Rectal smooth muscle tissue (tissue), 1 donor: ENCODE data around the gene FLCN.
"Not testable (repeated sequence)": the region's sequence is repeated elsewhere in the genome, so short reads cannot be mapped to it uniquely, and the experiment has no call there.

Experiments used
- H3K27ac ChIP-seq: one replicate; pipeline ENCODE4 v1.7.0; 2013; ENCODE audit warnings: low read depth, low read length, inconsistent platforms
- H3K27me3 ChIP-seq: one replicate; pipeline ENCODE4 v1.7.0; 2013; ENCODE audit warnings: low read length; ENCODE audit not compliant: control insufficient read depth, insufficient read depth
- H3K36me3 ChIP-seq: one replicate; pipeline ENCODE4 v1.7.0; 2013; ENCODE audit warnings: low read length; ENCODE audit not compliant: control insufficient read depth, insufficient read depth
- H3K4me1 ChIP-seq: one replicate; pipeline ENCODE4 v1.7.0; 2013; ENCODE audit warnings: low read length; ENCODE audit not compliant: control insufficient read depth, insufficient read depth
- H3K4me3 ChIP-seq: one replicate; pipeline ENCODE4 v1.7.0; 2013; ENCODE audit warnings: low read length
- H3K9ac ChIP-seq: one replicate; pipeline ENCODE4 v1.7.0; 2013; ENCODE audit warnings: low read length

Gene FLCN

GRCh38 chr17:17237026-17237799, at the start of gene FLCN:
Gene FLCN (minus strand): TSS chr17:17237168. CDS start chr17:17228137, 9,031 bp downstream.
- Histone ChIP-seq H3K27ac (peak within 1 kb of the TSS; percentile 97), H3K9ac (peak within 1 kb of the TSS; percentile 84), H3K4me3 (peak within 1 kb of the TSS; percentile 92), H3K27me3 (no peaks in the 10 kb centered on the region), H3K36me3 (no peaks in the 10 kb centered on the region), H3K4me1 (peaks cover 7% of the 10 kb centered on the region)

- H3K36me3 ChIP-seq, result no peaks in the 10 kb centered on the region
- peaks cover 3% of the 10 kb centered on the region for H3K4me1 ChIP-seq
- no peak overlapping the region for H3K27ac ChIP-seq
- H3K27me3 ChIP-seq, result no peaks in the 10 kb centered on the region
- H3K9ac ChIP-seq, result no peak overlapping the region
- no peak overlapping the region for H3K4me3 ChIP-seq
Measured at GRCh38 chr17:17285951-17286350, 49.0 kb upstream of the FLCN start.

- Histone ChIP-seq H3K4me1 (peaks cover 8% of the 10 kb centered on the region), H3K36me3 (no peaks in the 10 kb centered on the region), H3K9ac (peak within 1 kb of the TSS; percentile 54), H3K4me3 (peak within 1 kb of the TSS; percentile 62), H3K27me3 (no peaks in the 10 kb centered on the region), H3K27ac (peak within 1 kb of the TSS; percentile 97)
Measured at GRCh38 chr17:17280613-17281549, 43.9 kb upstream of the FLCN start, which contains the start of gene COPS3. Gene COPS3 (minus strand): TSS chr17:17281246. CDS start chr17:17281186, 60 bp downstream.

DNA sequence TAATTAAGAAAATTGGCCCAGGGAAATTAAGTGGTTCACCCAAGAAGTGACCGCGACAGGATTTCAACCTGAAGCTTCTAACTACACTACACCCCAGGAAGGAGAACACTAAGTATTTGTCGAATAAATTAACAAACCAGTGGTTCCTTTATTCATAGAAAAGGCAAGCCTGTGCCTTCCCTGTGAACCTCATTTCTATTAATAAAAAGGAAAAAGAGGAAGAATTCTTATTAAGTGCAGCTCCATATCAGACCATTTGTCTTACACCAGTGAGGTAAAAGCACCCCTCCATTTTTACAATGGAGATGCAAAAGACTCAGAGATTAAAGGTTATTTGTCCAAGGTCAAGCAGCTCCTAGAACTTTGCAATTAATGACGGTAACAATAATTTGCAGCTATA, 42.3 kb upstream of the FLCN start:
- peaks cover 3% of the 10 kb centered on the region for H3K36me3 ChIP-seq
- H3K27me3 ChIP-seq, result no peaks in the 10 kb centered on the region
- H3K27ac ChIP-seq, result no peak overlapping the region
- peak overlapping the region; percentile 13 for H3K4me3 ChIP-seq
- H3K9ac ChIP-seq, result no peak overlapping the region
- peaks cover 8% of the 10 kb centered on the region for H3K4me1 ChIP-seq

DNA sequence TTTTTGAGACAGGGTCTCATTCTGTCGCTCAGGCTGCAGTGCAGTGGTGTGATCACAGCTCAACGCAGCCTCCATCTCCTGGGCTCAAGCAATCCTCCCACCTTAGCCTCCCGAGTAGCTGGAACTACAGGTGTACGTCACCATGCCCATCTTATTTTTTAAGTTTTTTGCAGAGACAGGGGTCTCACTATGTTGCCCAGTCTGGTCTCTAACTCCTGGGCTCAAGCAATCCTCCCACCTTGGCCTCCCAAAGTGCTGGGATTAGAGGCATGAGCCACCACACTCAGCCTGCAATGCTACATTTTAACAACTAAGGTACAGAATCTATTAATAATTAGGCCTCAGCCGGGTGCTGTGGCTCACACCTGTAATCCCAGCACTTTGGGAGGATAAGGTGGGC, 40.5 kb upstream of the FLCN start:
- H3K4me1 ChIP-seq, H3K27ac ChIP-seq, H3K4me3 ChIP-seq, H3K27me3 ChIP-seq, H3K9ac ChIP-seq: not testable (repeated sequence)
- peaks cover 18% of the 10 kb centered on the region for H3K36me3 ChIP-seq

- Histone ChIP-seq H3K27ac (no peak overlapping the region), H3K9ac (no peak overlapping the region), H3K27me3 (no peaks in the 10 kb centered on the region), H3K4me3 (no peak overlapping the region), H3K36me3 (peaks cover 18% of the 10 kb centered on the region), H3K4me1 (peaks cover 5% of the 10 kb centered on the region)
Measured at GRCh38 chr17:17275971-17276370, 39.0 kb upstream of the FLCN start.

GRCh38 chr17:17269926-17270773, 33.2 kb upstream of the FLCN start:
- H3K4me1 ChIP-seq, result no peaks in the 10 kb centered on the region
- no peak overlapping the region for H3K27ac ChIP-seq
- H3K27me3 ChIP-seq, result no peaks in the 10 kb centered on the region
- peaks cover 24% of the 10 kb centered on the region for H3K36me3 ChIP-seq
- no peak overlapping the region for H3K4me3 ChIP-seq
- no peak overlapping the region for H3K9ac ChIP-seq

DNA sequence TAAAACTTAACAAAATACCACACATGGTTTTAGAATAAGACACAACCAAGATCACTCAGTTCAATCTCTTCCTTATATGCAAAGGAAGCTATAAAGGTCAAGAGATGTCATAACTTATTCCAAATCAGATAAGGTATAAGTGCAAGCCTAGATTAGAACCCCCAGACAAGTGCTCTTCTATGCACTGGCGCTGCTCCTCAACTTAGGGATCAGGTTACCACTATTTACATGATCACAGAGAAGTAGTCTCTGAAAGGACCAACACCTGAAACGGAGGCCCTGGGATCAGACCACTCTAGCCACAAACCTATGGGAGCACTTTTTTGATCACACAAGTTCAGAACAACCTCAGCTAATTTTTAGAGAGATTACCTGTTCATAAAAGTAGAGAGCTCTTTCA, 27.5 kb upstream of the FLCN start:
- Histone ChIP-seq H3K4me1 (no peaks in the 10 kb centered on the region), H3K27me3 (no peaks in the 10 kb centered on the region), H3K9ac (no peak overlapping the region), H3K4me3 (no peak overlapping the region), H3K36me3 (peaks cover 21% of the 10 kb centered on the region), H3K27ac (no peak overlapping the region)

DNA sequence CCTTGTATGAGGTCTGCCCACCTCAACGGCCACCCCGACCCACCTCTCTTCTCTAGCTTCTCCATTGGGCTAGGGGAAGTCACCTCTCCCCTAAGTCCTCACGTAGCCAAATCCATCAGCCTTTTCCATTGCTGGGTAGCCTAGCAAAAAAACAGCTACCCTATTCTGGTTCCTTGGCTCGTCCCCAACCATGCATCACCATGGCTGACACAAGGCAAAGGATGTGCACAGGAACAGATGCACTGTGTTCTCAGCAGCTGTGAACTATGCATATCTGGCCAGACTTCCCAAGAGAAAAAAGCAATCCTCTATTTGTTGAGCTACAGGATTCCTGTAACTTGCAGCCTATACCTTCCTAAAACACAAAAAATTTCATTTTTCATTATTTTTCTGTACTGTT, 22.0 kb upstream of the FLCN start:
- Histone ChIP-seq H3K36me3 (peaks cover 28% of the 10 kb centered on the region), H3K27me3 (no peaks in the 10 kb centered on the region), H3K4me3 (no peak overlapping the region), H3K4me1 (no peaks in the 10 kb centered on the region), H3K27ac (no peak overlapping the region), H3K9ac (no peak overlapping the region)

- Histone ChIP-seq H3K36me3 (peaks cover 29% of the 10 kb centered on the region), H3K27ac (no peak overlapping the region)
Measured at GRCh38 chr17:17258011-17258410, 21.0 kb upstream of the FLCN start.

GRCh38 chr17:17256316-17256715, 19.3 kb upstream of the FLCN start:
- peaks cover 36% of the 10 kb centered on the region for H3K36me3 ChIP-seq
- no peaks in the 10 kb centered on the region for H3K27me3 ChIP-seq
- no peaks in the 10 kb centered on the region for H3K4me1 ChIP-seq
- H3K9ac ChIP-seq, result no peak overlapping the region
- H3K27ac ChIP-seq, result no peak overlapping the region
- no peak overlapping the region for H3K4me3 ChIP-seq

More at GRCh38 chr17:17258011-17258410, 21.0 kb upstream of the FLCN start:
- Histone ChIP-seq H3K4me1 (no peaks in the 10 kb centered on the region), H3K4me3 (no peak overlapping the region), H3K27me3 (no peaks in the 10 kb centered on the region), H3K9ac (no peak overlapping the region)

- not testable (repeated sequence) for H3K27ac ChIP-seq, H3K27me3 ChIP-seq, H3K4me3 ChIP-seq, H3K4me1 ChIP-seq, H3K9ac ChIP-seq
- H3K36me3 ChIP-seq, result peaks cover 36% of the 10 kb centered on the region
Measured at GRCh38 chr17:17255689-17256088, 18.7 kb upstream of the FLCN start.
